Measurements from ENCODE around the gene CLEC20A. TPM values are rescaled to one million over a fixed set of nuclear protein-coding genes. Genes with fewer than 3 reads are reported as not detected.

Gene CLEC20A
- total RNA-seq, 1 experiment from 2014 or later, result not detected

DNA sequence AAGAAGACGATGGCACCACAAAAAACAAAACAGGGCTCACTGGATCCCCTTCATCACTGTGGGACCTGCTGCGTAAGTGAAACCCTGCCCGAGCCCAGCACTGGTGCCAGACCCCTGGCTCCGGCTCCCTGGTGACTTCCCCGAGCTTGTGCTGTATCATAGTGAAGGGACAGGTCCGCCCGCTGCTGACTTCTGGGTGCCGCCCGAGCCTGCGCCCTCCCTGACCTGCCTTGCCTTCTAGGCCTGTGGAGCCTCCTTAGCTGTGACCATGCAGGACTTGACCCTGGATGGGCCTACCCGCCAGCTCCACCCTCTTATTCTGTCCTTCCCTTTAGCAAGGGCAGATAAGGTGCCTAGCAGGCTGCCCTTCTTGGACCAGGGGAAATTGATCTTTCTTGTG, 24.0 kb upstream of the CLEC20A start:
- intact Hi-C loops (cut with micrococcal nuclease), result no loop called here
- ATAC-seq, result no peak
- CTCF ChIA-PET, result no interaction called here

DNA sequence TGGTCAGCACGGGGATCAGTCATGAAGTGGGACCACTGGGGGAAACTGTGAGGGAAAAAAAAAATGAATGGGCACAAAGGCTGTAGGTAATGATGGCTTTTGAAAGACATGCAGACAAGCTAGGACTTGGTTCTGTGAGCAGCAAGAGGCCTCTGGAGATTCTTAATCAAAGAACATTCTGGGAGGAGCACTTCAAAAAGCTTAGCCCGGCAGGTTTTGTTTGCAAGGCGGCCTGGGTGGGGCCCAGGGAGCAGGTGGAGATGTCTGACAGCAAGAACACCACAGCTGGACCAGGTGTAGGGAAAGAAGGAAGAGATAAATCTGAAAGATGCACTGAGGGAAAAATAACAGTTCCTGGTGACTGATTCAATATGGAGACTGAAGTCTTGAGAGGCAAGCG, 22.1 kb upstream of the CLEC20A start:
- ATAC-seq, result no peak
- Histone ChIP-seq H3K4me1 (ENCODE audit: insufficient read depth, low read length) (no peaks in the 10 kb centered on the region), H3K27me3 (ENCODE audit: low read length) (no peaks in the 10 kb centered on the region), H3K36me3 (ENCODE audit: low read depth, low read length) (no peaks in the 10 kb centered on the region), H3K9ac (ENCODE audit: low read length) (no peak overlapping the region), H3F3A (ENCODE audit: low read length, unreplicated experiment) (no peaks in the 10 kb centered on the region), H3K4me2 (ENCODE audit: low read length) (no peak overlapping the region), H4K20me1 (ENCODE audit: low read length) (no peaks in the 10 kb centered on the region), H3K9me2 (replicated peaks; ENCODE audit: low read length) (no peaks in the 10 kb centered on the region), H3K4me3 (ENCODE audit: low read length) (no peak overlapping the region), H3K79me2 (ENCODE audit: low read length) (no peaks in the 10 kb centered on the region), H3K27ac (ENCODE audit: low read length) (no peak overlapping the region), H2AFZ (ENCODE audit: low read length) (no peak overlapping the region), H3K9me3 (ENCODE audit: low read length) (no peaks in the 10 kb centered on the region)
- ChIA-PET CTCF (no interaction called here), POLR2A (ENCODE audit: unreplicated experiment) (no interaction called here)
- DNase-seq, result no peak
- no TSS peak for BruUV-seq (replicated peaks)
- intact Hi-C loops (cut with micrococcal nuclease), result no loop called here
- TF ChIP-seq EZH2phosphoT487 (IDR thresholded peaks at IDR 0.05; ENCODE audit: borderline replicate concordance, low read length) (no peak), EZH2 (IDR thresholded peaks at IDR 0.05; ENCODE audit: low read length, unreplicated experiment) (no peak), CTCF (conservative IDR thresholded peaks at IDR 0.05; ENCODE audit: low read depth, low read length) (no peak)

More for the DNA sequence above, 24.0 kb upstream of the CLEC20A start:
- Histone ChIP-seq H3K9ac (ENCODE audit: low read length) (no peak overlapping the region), H3K4me1 (ENCODE audit: insufficient read depth, low read length) (no peaks in the 10 kb centered on the region), H2AFZ (ENCODE audit: low read length) (no peak overlapping the region), H4K20me1 (ENCODE audit: low read length) (no peaks in the 10 kb centered on the region), H3K9me3 (ENCODE audit: low read length) (no peaks in the 10 kb centered on the region), H3K4me3 (ENCODE audit: low read length) (no peak overlapping the region), H3K27ac (ENCODE audit: low read length) (no peak overlapping the region), H3K4me2 (ENCODE audit: low read length) (no peak overlapping the region), H3K36me3 (ENCODE audit: low read depth, low read length) (no peaks in the 10 kb centered on the region), H3K9me2 (replicated peaks; ENCODE audit: low read length) (no peaks in the 10 kb centered on the region), H3K27me3 (ENCODE audit: low read length) (no peaks in the 10 kb centered on the region), H3F3A (ENCODE audit: low read length, unreplicated experiment) (no peaks in the 10 kb centered on the region), H3K79me2 (ENCODE audit: low read length) (no peaks in the 10 kb centered on the region)
- TF ChIP-seq CTCF (conservative IDR thresholded peaks at IDR 0.05; ENCODE audit: low read depth, low read length) (no peak), EZH2phosphoT487 (IDR thresholded peaks at IDR 0.05; ENCODE audit: borderline replicate concordance, low read length) (no peak), EZH2 (IDR thresholded peaks at IDR 0.05; ENCODE audit: low read length, unreplicated experiment) (no peak)
- no TSS peak for BruUV-seq (replicated peaks)
- no peak for DNase-seq
- POLR2A ChIA-PET (ENCODE audit: unreplicated experiment), result no interaction called here

- ChIA-PET CTCF (no interaction called here), POLR2A (ENCODE audit: unreplicated experiment) (no interaction called here)
- no peak for DNase-seq
- intact Hi-C loops (cut with micrococcal nuclease), result no loop called here
- Histone ChIP-seq H3K4me2 (ENCODE audit: low read length) (no peak overlapping the region), H3K4me1 (ENCODE audit: insufficient read depth, low read length) (no peaks in the 10 kb centered on the region), H3K79me2 (ENCODE audit: low read length) (no peaks in the 10 kb centered on the region), H3K27me3 (ENCODE audit: low read length) (no peaks in the 10 kb centered on the region), H3K27ac (ENCODE audit: low read length) (no peak overlapping the region), H3F3A (ENCODE audit: low read length, unreplicated experiment) (no peaks in the 10 kb centered on the region), H2AFZ (ENCODE audit: low read length) (no peak overlapping the region), H3K4me3 (ENCODE audit: low read length) (no peak overlapping the region), H3K36me3 (ENCODE audit: low read depth, low read length) (no peaks in the 10 kb centered on the region), H3K9me3 (ENCODE audit: low read length) (no peaks in the 10 kb centered on the region), H4K20me1 (ENCODE audit: low read length) (no peaks in the 10 kb centered on the region), H3K9ac (ENCODE audit: low read length) (no peak overlapping the region), H3K9me2 (replicated peaks; ENCODE audit: low read length) (no peaks in the 10 kb centered on the region)
- ATAC-seq, result no peak
- TF ChIP-seq CTCF (conservative IDR thresholded peaks at IDR 0.05; ENCODE audit: low read depth, low read length), result no peak
- no peak for TF ChIP-seq EZH2phosphoT487 (IDR thresholded peaks at IDR 0.05; ENCODE audit: borderline replicate concordance, low read length)
- TF ChIP-seq EZH2 (IDR thresholded peaks at IDR 0.05; ENCODE audit: low read length, unreplicated experiment), result no peak
- BruUV-seq (replicated peaks), result no TSS peak
Observed at GRCh38 chr1:178516110-178516509, 19.3 kb upstream of the CLEC20A start.

Measured in PC-3 (cell line).